Activated CD8-positive, alpha-beta memory T cell treated with anti-CD3 and anti-CD28 coated beads, Interleukin-2, amount 50 U/mL, for 1 hour (primary cell): Measurements from ENCODE around the gene CARD19.

Experiments
- DNase-seq: peaks from one replicate; pipeline ENCODE4 v3.0.0-alpha.2; 2020; ENCODE audit errors: extremely low read depth

The CARD19 gene

DNA sequence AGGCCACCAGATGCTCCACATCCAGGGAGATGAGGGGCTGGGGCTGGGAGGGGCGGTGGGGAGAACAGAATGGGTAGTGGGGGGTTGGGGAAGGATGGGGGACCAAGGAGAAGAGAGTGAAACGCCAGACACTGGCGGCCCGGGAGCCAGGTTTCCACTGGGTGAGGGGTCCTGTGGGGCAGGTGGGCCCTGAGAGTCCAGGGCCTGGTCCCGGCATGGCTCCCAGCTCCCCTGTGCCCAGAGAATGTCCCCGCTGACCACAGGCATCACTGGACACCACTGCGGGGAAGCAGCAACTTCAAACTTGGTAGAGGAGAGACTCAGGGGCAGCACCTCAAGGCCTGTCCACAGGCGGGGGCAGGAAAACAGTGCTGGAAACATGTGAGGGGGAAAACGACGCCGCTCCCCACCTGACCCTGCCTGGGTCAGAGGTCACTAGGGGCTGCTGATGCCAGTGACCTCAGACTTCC, 24.9 kb downstream of the CARD19 start:
- no peak for DNase-seq

DNA sequence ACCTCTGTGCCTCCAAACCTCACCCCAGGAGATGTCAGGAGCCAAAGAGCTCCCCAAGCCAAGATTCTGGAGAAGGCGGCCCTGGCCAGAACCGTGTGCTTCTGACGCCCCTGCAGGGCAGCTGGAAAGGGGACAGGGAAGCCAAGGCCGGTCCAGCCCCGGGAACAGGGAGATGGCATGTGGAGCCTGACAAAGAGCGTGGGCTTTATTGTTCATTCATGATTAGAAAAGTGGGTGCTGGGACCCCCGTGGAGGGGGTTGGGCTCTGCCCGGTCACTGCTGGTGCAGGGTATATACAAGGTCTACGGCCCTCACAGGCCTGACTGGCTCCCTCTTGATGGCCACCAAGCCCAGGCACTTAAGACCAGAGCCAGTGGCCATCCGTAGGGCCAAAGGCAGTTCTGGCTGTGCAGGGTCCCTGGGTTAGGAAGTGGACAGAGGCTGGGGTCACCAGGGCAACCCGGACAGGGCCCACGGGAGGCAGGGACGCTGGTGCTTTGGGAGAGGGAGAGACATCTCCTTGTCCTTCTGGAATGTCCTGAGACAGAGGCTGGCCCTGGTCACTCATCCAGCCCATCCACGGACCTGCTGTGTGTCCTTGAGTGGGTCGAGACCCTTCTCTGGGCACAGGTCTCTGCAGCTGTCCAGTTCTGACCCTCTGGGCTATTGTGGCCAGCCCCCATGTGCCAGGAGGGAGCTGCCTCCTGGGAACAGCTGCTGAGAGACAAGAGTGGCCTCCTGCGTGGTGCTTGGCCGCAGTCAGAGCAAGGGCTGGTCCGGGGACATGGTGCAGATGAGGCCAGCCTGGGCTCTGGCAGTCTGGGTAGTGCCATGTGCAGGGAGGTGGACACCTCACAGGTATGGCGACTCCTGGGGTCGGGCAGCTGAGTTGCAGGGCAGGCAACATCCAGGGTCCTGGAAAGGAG, 25.6 kb downstream of the CARD19 start:
- DNase-seq = no peak

DNA sequence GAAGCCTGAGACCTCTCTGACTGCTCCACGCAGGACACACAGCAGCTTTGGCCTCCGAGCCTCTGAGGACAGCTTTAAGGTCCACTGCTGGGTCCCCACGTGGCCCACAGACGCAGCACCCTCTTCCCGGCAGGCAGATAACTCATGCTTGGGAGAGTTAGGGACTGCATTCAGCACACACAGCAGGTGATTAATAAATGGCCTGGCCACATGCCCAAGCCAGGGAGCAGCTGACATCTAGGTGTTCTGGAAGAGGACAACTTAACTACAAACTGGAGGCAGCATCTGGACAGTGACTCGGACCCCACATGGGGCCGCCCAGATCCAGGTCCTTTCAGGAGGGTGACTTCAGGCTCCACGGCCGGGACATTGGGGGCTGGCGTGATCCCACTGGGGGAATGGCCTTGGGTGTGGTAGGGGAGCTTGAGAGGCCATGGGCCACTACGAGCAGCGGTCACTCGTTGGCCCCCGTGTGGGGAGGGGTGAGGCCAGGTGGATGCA, 26.8 kb downstream of the CARD19 start:
- DNase-seq = no peak

DNA sequence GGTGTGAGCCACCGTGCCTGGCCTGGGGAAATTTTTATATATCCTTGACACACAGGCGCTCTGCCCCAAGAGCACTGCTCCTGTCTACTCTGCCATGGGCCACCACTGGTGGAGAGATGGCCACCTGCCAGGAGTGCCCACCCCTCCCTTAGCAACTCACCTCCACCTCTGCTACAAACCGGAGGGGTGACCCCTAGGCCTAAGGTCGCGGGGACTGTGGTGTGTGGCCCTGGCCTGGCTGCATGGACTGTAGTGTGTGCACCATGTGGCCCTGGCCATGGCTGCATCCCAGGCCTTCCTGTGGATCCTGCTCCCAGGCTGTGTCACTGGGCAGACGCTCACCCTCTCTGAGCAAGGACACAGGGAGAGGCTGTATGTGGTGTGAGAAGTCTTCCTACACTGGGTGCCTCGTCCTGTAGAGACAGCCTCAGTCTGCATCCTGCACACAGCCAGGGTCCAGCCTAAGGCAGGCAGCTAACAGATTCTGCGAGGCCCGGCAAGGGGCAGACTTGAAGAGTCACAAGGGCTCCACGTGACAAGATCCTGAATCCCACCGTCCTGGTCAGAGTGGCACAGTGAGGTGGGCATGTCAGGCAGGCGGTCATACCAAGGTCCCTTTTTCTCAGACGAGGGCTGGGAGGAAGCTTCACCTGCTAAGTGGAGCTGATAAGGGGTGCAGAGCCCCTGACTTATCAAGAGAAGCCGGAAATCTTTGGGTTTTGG, 27.7 kb downstream of the CARD19 start:
- no peak for DNase-seq

DNA sequence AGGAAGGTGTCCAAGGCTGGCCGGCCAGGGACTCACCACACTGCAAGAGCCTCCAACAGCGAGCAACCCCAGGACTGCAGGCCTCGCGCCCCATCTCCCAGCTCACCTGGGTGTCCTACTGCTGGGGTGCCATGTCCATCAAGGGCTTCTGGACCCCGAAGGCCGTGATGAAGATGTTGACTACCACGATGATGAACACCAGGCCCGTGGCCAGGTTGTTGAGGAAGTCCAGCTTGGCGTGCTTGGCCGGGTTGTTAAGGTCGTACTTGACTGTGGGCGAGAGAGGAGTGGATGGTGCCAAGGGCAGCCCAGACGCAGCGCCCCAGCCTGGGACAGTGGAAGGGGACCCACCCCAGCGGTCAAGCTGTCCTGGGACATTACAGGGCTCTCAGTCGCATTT, 28.8 kb downstream of the CARD19 start:
- no peak for DNase-seq

DNA sequence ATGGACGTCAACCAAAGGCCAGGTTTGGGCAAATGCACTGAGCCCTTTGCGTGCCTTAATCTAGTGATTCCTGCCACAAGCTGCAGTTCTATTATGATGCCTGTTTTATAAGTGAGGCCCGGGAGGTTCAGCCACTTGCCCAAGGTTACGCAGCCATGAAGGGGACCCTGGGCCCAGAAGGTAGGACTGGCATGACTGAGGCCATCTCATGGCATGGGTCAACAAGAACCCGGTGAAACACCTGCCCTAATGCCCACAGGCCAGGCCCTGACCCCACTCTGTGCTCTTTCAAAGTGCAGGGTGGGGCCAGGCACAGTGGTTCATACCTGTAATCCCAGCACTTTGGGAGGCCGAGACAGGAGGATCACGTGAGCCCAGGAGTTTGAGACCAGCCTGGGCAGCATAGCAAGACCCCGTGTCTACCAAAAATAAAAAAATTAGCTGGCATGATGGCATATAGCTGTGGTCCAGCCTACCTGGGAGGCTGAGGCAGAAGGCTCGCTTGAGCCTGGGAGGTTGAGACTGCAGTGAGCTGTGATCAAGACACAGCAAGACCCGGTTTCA, 29.4 kb downstream of the CARD19 start:
- DNase-seq = no peak

DNA sequence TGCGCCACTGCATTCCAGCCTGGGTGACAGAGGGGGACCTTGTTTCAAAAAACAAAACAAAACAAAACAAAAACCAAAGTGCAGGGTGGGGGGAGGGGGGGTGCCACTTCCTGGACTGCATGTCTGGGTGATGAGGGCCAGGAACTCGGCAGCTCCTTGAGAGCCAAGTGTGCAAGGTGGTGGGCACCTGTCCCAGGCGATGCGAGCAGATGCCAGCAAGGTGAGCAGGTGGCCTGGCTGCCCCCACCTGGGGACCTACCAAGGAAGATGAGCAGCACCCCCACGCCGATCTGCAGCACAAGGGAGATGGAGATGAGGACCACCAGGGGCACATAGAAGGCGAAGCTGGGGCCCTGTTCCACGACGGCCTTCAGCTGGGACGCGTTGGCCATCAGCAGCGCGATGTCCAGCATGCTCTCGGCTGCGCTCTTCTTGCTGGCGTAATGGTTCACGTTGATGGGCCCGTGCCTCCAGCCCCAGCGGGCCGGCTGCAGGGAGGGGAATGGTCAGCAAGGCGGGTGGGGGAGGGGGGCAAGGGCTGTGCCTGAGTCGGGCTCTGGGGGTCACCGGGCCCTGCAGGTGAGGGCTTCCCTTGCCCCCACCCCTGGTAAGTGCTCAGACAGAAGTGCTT, 30.2 kb downstream of the CARD19 start:
- DNase-seq = no peak

DNA sequence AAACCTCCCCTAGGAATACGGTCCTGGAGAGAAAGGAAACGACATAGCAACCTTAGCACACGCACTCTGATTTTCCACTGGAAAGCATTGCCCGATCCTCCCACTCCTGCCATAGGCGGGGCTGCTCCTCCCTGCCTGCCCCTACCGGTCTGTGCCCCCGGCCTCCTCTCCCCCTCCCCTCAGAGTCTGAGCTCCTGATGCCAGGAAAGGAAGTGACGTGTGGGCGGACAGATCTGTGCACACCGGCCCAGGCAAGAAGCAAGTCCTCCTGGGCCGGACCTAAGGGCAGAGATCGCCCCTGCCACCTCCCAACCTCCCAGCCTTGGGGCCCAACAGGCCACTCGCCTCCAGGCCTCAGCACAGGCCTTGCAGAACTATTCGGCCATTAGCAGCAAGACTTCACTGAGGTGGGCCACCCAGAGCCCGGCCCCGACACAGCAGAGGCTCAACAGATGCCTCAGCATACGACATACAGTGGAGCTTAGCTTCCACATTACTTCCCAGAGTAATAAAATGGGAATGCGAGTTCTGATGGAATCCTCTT, 30.9 kb downstream of the CARD19 start:
- no peak for DNase-seq

DNA sequence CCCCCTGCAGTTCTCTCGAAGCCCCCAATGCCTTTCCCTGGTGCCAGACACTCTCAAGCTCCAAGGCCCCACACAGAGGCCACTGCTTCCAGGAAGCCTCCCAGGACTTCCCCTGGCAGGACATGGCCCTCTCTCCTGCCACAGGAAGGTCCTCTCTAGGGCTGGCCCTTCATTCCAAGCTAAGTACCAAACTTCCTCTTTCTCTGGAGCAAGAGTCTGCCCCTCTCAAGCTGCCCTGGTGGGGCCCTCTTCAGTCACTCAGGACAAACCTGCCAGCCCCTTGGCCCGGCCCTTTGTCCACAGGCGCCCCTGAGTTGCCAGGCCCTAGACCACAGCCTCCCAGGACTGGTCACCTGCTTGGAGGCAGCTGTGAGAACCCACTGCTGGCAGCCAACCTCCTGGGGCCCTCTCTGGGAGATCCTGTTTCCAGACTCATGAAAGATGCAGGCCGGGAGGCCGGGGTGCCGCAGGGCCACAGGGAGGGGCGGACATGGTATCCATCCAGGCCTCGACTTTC, 31.4 kb downstream of the CARD19 start:
- no peak for DNase-seq

DNA sequence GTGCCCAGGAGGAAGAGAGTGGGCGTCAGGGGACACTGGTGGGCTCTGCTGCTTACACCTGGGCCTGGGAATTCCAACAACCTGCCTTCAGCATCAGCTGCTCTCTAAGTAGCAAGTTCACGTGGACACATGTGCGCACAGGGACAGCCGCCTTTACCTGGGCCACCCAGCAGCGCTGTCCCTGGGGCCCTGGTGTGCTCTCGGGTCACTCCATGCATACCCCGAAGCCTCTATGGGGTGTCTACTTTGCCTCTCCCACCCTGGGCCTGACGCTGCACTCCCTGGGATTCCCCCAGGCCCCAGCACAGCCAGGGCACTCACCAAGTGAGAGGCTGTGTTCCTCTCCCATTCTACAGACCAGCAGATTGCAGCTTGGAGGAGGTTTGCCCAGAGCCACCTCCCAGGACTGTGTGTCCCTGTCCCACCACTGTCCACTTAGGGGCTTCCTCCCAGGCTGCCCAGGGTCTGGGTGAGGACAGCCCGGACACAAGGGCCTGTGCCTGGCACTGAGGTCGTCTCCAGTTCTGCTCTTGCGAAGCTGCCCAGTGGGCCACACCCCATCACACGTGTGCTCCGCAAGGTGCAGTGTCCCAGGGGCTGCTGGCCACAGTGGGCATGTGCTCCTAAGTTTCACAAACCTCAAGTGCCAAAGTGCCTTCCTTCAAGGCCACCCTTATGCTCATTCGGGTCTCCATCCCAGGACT, 32.1 kb downstream of the CARD19 start:
- DNase-seq = no peak

DNA sequence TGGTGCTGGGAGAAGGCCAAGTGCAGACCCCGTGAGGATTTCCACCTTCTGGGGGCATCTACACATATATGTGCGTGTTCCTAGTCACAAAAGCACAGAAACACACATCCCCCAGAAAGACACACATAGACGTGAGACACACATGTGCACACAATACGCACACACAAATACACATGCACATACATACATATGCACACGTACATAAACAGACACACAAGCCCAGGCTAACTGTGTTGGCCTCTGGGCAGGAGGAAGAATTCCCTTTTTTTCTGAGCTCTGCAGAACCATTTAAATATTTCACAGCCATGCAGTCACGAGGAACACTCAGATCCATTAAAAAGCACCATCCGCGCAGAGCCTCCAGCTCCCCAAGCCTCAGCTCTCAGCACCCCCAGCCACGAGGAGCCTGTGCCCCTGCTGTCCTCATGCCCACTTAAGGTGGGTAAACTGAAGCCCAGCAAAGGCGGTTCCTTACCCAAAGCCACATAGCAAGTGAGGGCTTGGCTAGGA, 32.8 kb downstream of the CARD19 start:
- no peak for DNase-seq

DNA sequence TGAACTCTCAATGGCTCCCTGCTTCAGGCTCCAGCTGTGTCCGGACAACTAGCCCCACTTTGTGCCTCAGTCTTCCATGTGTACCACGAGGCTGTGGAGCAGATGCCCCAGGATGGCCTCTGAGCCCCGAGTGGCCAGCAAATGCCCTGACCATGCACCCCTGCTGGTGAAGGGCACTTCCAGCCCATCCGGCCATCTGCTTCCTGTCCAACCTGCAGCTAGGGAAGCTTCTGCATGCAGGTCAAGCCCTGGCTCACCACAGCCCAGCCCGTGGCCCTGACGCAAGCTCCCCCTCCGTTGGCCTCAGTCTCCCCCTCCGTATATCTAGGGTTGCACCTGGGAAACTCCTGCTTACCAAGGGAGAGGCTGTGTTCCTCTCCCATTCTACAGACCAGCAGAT, 33.3 kb downstream of the CARD19 start:
- DNase-seq = no peak

DNA sequence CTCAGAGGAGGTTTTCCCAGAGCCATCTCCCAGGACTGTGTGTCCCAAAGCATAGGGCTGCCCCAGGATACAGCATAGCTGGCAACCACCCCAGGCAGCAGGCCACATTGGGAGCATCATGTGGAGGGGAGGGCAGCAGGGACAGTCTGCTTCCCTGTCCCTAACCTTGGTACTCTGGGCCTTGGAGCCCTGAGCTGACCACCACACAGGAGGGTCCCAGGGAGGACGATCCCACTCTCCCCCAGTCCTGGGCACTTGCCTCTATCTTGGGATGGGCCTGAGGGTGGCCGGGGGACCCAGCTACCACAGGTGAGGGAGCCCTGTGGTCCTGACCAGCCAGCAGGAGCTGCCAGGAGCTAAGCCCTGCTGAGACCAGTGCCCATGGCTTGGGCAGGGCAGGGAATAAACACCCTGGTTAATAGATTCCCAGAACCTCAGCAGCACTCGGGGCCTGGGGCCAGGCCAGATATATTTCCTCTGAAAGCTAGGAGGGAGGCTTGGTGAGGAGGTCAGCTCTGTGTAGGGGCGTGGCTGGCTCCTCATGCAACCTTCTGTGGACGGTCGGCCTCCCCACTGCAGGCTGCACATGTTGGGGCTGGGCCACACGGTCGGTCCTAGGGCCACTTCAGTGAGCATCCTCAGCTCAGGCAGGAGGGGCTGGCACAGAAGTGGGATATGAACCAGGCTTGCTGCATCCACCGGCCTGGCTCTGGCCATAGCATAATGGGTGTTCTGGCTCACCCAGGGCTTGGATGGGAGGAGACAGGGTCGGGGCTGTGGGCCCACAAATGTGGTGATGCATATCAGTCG, 33.9 kb downstream of the CARD19 start:
- DNase-seq = no peak

DNA sequence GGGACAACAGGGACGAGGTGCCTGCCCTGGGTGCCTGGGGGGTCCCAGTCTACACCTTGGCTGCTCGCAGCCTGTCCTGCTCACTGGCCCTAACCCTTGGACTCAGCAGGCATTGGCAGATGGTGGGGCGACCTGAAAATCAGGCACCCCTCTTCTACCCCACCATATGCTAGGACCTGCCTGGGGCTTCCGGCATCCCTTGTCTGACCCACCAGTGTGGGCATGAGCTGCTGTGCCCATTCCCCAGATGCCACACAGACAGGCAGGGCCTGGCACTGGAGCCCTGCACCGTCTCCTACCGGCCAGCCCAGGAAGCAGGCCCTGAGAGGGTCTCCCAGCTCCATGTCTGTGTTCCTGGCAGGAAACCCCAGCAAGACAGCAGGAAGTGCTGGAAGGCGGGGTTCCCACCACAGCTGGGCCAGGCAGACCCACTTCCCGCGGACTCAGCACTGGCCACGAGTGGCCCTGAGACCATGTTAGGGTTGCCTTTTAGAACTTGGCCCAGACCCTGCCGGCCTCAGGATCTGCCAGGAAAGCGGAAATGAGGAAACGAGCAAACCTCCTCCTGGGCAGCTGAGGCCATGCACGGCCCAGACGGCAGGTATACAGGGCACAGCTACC, 35.0 kb downstream of the CARD19 start:
- DNase-seq = no peak

DNA sequence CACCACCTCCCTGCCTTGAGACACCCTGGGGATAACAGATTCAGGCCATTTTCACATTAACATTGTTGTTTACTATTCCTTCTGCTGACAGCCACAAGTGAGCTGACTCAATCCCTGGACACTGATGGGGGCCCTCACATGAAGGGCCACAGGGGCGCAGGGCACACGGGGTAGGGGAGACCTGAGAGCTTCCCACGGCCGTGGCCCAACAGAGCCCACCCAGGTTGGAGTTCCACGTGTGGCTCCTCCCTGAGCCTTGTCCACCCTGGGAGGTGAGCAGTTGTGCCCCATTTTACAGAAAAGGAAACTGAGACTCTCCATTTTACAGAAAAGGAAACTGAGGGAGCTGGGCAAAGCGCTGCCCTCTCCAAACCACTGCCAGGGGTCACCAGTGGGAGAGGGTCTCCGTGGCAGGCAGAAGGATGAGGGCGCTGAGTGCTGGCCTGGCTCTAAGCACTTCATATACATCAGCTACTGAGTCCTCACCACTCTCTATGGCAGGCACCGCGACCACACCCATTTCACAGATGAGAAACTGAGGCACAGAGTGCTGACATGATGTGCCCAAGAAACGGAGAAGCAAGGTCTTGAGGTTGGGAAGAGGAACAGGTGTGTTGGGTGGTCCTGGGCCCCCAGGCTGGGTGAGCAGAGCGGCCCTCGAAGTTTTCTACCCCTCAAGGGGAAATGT, 35.7 kb downstream of the CARD19 start:
- no peak for DNase-seq

DNA sequence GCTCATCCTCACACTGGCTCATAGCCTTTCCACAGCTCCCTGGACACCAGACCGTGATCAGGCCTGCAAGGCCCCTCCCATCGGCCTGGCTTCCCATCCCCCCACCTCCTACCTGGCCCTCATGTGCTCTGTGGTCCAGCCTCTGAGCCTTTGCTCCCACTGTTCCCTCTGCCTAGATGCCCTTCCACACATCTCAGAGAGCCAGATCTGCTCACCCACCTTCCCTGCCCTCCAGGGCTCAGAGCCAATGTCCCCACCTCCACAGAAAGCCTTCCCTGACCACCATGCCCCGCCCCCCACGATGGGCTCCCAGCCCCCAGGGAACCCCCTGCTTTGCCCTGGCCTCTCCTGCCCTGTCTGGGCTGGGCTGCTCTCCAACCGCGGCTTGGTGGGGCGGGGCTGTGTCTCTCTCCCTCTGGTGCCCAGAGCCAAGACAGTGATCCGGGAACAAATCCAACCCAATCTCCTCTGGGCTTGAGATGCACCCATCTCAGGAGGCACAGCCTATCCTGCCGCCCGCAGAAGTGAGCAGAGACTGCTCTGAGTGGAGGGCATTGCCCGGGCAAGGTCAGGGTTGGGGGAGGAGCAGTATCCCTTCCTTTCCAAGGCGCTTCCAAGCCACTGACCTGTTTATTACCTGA, 36.4 kb downstream of the CARD19 start:
- DNase-seq = no peak

DNA sequence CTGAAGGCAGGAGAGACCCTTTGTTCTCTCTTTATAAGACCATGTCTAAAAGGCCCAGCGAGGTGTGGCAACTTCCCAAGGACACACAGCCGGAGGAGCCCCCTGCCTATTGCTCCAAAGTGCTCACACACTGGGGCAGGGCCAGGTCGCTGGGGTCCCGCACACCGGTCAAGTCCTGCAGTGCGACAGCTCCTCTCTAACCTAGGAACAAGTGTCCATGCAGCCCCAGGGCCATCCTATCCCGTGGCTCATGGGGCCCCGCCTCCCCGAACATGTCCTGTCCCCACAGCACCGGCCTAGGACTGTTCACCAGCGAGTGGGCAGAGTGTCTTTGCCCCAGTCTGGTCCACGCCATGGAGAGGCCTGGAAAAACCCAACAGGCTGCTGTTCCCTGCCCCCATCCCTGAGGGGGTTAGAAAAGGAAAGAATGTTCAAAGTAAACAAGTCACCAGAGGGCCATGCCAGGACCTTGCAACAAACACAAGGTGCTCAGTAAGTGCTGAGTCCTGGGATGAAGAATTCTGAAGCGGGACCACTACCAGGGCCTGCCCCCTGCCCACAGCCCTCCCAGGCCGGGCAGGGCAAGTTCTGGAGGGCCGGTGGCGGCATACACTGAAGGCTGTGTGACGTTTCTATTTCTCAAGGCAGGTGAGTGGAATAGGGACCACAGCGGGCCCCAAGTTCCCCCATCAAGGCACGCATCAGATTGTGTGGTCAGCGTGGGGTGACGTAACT, 37.1 kb downstream of the CARD19 start:
- peak; percentile 40 for DNase-seq

DNA sequence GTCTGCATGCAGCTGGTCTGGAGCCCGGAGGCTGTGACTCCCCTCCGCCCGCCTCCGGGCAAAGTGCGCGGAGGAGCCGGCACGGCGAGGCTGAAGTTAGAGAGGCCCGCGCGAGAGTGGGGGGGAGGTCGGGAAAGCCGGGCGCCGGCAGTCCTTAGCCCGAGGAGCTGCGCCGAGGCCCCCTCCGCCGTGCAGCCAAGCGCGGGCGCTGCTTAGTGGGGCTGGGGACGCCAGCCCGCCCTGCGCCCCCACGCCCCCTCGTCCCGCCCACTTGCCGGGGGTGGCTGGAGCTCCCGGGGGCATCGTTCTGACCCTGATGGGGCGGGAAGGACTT, 37.6 kb downstream of the CARD19 start:
- DNase-seq = no peak
